GM21528 (cell line): Measurements from ENCODE around the gene DENND1A.

ENCODE experiments used
- ATAC-seq: cut with Tn5 transposase; IDR thresholded peaks from one replicate; pipeline ENCODE4 v1.9.1; 2021; ENCODE audit warnings: mild to moderate bottlenecking, moderate library complexity; ENCODE audit not compliant: unreplicated experiment, low FRiP score

Gene DENND1A

DNA sequence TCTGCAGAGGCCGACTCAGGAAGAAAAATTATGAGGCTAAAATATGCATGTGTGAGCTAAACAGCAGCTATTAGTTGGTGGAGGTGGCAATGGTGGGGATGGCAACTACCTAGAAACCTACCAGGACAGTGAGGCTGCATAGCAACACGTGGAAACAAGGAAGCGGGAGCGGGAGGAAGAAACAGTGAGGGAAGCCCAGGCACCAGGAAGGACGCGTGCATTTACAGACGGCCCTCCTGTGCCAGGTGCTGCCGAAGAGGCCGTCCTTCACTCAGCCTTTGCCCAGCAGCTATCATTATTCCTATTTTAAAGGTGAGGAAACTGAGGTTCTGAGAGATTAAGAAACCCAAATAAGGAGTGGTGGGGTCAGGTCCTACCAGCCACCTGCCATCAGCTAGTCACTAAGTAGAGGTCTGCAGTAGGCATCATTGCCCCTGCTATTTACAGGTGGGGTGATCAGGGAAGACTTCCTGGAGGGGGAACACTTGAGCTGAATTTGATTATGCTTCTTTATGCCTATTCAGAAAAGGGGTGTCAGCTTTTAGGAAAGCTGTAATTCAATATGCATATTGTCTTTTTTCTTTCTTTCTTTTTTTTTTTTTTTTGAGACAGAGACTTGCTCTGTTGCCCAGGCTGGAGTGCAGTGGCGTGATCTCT is 448.6 kb downstream of the DENND1A start:
- ATAC-seq, result no peak

DNA sequence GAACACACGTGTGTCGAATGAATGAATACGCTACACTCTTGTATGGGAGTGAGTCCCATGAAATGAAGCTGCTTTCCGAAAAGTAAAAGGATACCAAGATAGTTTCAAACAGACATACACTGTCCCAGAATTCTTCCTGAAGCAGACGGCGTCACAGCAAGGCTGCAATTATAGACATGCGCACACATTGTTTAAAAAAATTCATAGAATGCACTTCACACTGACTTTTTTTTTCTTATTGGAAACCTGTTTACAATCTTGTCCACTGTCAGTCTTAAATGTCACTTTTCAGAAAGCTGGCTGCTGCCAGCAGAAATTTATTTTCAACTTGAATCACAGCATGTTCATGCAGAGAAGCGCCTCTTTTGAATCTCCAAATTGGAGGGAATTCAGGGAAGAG is 449.1 kb downstream of the DENND1A start:
- no peak for ATAC-seq

DNA sequence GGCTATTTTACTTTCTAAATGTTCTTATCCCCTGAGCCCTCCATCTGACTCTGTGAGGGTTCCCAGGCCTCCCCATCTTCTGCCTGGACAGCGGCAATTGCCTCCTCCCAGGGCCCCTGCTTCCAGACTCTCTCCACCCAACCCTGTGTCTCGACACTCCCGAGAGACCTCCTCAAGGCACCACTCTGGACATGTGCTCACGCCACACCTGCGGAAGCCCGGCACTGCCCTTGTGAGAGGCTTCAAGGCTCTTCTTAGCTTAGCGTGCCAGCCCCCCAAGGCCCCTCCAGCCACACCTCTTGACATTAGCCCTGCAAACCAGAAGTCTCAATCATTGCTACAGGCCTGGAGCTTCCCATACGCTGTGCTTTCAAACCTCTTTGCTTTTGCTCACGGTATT is 449.8 kb downstream of the DENND1A start:
- no peak for ATAC-seq

DNA sequence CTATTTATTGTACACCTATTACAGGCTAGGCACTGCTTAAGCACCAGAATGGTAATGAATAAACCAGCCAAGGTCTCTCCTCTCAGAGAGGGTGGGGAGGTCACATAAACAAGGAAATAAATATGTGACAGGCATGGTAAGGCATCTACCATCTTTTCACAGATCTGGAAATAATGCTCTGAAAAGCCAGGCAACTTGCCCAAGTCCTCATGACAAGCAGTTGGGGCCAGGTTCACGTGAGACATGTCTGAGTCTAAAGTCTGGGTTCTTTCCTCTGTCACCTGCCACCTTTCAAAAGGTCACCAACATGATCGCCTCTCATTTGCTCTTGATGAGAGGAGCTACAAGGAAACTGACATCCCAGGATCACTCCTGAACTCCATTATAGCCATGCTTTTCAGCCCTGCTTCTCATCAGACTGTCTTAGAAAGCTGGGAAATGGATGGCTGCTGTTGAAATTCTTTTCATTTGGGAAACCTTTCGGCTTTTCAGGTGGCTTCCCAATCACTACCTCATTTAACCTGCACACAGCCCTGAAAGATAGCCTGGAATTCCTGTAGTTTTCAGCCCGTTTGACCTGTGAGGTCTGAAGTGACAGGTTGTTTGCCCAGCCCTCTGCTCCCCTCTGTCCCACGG is 450.8 kb downstream of the DENND1A start:
- no peak for ATAC-seq

DNA sequence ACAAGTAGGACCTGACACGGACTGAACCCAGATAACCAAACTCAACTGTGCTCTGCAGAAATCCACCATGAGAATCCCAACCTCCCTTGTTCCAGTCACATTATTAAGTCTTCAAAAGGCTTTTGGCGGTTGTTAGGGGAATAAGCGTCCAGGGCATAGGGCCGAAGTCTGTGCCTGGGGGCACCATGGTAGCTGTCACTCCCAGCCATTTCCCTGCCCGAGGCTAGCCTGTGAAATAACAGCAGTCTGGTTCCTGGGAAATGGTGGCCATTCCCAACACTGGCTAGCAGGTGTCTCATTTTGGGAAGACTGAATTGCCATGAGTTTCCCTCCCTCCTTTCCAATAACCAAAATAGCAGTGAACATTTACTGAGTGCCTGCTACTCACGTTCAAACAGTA is 451.8 kb downstream of the DENND1A start:
- ATAC-seq, result no peak

DNA sequence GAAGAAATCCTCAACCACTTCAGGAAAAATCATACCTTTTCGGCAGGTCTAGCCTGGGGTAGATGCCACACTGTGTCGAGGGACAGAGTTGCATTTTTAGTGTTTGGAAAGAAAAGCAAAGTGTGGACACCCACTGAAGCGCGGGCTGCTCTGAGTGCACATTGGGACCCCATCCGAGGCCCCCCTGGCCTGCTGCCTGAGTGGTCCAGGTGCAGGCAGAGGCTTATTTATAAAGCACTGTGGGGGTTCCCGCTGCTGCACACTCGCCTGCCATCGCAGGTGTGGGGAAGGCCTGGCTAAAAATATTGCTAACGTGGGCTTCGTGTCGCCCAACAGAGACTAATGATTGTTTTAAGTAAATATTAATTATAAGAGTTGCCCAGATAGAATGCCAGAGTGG is 454.5 kb downstream of the DENND1A start:
- no peak for ATAC-seq

DNA sequence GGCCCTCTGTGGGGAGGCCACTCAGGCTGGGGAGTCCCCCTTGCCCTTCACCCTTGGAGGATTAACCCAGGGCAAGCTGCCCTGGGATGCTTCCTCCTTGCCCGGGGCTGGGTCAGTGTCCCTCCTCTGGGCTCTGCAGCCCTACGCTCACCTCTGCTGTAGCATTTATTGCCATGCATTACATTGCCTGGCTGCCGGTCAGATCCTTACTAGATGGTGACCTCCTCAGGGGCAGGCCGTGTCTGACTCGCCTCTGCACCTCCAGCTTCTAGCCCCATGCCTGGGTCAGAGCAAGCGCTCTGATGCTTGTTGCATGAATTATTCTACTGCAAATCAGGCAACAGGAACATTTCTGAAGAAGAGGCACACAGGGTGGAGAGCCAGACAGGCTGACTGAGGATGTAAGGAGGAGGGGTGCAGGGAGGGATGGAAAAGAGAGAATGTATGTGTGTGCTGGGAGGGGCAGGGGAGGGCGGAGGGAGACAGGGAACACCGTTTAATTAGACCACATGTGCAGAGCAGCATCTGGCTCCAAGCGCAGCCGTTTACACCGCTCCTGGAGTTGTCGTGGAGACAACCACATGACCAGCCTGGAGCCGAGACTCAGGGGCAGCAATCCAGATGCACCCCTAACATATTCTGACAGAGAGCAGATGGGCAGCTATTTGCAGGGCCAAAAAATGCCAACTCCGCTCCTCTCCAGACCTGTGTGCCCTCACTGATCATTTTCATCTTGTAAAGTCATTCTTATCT is 456.9 kb downstream of the DENND1A start:
- no peak for ATAC-seq

DNA sequence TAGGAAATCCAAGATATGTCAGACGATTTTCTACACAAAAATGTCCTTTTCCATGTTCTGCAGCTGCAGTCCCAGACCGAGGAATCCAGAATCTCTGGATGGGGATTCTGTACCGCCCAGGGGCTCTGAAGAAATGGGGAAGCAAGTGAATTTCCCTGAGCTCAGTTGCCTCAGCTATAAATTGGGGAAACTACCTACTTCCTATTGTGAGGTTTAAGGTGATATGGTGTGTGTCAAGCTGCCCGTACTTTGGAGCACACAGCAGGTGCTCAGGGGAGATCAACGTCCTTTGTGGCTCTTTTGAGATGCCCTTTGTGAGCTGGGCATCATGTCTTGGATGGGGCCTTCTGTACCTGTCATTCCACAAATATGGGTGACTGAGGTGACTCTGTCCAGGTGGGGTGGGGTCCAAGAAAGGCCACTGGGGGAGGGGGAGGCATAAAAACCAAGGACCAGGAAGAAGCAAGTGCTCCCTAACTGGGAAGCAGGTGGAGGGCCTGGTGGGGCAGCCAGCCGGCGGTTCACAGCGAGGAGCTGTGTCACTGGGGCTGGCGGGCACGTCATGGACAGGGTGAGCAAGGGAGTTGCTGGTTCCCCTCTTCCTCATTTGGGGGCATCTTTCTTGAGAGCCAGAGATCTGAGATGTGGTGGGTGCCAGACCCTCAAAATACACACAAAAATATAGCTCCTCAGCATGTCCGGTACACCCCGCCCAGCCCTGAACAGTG is 457.9 kb downstream of the DENND1A start:
- no peak for ATAC-seq

DNA sequence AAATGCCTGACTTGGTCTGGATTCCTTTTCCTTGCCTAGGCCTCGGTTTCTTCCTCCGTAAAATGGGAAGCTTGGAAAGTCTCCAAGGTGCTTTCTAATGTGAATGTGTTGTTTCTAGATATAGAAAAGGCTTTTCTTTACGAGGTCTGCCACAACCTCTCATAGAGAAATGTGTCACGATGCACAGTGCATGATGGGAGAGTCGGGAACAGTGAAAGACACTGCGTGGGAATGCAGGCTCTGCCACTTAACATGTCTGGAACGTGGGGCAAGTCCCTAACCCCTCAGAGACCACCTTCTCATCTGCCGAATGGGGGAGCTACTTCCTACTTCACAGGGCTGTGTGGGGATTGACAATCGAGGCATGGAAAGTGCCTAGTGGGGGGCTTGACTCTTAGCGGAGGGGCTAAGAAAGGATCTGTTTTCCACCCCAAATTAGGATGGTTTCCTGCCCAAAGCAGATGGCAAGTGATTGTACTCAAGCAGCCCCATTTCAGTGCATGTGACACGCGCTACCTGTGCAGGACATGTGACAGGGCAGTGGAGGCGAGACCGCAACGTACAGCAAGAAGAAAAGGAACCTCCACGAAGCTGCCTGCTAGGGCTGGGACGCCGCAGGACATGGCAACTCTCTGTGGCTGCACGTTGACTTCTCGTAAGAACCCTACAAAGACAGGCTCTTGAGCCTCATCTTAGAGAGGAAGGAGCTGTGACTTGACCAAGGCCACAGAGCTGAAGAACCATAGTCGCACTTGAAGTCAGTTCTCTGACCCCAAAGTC is 458.7 kb downstream of the DENND1A start:
- no peak for ATAC-seq

DNA sequence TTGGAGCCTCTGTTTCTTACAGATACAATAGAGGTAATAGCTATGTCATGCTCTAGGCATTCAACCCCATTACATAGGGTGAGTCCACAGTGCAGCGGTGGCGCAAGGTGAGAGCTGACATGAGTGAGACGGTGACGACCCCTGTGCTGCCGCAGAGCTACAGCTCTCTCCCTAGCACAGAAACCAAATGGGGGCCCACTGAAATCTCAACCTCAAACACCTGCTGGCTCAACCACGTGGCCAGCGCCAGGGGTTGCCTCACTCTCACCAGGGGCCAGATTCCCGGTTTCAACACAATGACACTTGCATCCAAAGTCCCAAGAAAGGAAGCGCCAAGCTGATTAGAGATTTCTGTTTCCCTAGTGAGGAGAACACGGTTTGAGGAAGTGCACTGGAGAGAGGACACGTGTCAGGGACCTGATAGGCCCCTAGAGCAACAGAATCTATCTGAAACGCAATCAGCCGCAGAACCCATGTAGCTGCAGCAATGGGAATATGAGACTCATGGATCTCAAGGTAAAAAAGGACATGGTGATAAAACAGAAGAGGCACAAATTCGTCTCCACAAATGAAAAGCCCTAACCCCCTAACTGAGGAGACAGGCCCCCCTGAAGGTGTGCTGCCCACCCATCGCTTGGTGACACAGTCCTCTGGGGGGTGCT is 459.7 kb downstream of the DENND1A start:
- ATAC-seq, result no peak

DNA sequence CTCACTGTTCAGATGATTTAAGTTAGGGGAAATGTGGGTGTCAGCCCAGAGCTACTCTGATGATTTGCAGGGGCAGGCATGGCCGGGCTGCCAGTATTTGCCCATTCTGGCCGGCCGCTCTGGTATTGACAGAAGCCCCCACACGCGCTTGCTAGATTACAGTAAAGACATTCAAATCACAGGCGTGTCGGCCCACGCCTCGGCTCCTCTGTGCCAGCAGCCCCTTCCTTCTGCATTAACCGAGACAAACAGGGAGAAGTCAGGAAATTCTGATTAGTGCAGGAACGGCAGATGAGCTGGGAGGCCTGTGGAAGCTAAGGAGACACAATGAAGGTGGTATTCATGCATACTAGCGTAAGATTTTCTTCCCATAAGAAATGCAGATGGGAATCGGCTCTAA is 460.6 kb downstream of the DENND1A start:
- ATAC-seq, result no peak

DNA sequence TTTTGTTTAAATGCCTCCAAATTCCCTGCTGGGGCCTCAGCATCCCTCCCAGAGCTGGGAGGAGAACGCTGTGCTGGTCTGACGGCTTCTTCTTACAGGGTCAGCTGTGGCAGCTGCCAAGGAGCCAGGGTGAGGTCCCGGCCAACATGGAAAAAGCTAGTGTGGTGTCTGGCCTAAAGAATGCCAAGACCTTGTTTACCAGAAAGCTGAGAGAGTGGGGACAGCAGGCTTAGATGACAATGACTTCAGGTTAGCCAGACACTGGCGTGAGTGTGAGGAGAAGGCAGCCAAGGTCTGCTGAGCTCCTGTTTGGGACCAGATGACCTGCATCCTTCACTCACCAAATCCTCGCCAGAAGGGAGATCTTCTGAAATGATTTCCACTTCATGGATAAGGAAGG is 461.4 kb downstream of the DENND1A start:
- no peak for ATAC-seq

DNA sequence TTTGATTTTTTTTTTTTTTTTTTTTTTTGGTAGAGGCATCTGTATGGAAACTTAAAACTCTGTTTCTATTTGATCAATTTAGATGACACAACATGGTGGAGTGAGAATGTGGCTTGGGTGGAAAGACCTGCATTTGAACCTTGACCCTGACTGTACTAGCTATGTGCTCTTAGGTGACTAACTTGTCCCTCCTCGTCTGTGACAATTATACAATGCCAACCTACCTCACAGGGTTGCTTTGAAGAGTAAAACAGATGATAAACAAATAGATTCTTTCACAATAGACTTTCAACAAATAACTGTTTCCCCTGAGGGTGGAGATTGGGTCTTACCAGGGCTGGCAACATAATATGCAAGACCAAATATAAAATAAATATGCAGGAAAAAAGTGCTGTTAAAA is 464.6 kb downstream of the DENND1A start:
- ATAC-seq, result no peak

DNA sequence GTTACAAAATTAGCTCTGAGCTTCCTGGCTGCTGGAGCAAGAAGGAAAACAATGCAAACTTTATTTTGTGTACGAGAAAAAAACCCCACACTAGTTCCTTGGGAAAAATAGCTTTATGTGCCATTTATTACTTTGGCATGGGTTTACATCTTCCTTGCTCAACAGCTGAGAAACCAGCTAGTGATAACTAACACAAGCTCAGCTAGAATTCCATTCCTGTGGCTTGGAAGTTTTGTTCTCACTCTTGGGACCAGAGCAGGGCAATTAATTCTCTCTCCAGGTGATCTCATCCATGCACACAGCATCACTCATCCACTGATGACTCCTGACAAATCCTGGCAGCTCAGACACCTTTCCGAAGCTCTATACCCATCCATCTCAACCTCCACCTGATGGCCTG is 469.8 kb downstream of the DENND1A start:
- no peak for ATAC-seq

DNA sequence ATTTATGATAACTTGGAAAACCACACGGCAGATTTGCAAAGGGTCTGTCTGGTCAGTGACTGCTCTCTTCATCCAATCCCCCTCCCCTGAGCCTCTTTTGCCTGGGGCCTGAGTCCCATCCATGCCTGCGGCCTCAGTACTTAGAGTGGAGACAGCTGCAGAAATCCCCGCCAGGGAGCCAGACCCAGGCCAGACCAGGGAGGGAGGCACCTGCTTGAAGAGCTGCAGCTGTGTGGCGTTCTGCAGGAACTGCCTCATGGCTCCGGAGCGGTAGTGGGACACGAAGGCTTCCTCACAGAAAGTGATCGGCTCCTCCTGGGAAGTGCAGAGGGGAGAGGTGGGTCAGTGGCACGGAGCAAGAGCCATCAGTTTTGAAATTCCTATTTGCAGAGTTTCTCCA is 472.3 kb downstream of the DENND1A start:
- no peak for ATAC-seq

DNA sequence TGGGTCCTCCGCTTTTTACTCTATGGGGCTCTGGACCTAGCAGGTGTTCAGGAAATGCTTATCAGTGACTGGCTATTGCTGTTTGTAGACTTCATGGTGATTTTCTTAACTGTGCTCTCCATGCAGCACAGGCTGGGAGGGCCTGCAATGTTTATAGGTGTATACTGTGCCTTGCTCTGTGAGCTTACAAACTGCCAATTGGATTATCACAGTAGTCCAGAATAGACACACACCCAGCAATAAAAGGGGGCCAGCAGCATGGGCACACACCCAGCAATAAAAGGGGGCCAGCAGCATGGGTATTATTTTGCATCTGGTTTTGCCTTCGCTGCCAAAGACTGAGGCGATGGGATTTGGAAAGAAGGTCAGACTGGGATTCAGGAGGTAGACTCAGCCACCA is 473.9 kb downstream of the DENND1A start:
- no peak for ATAC-seq

DNA sequence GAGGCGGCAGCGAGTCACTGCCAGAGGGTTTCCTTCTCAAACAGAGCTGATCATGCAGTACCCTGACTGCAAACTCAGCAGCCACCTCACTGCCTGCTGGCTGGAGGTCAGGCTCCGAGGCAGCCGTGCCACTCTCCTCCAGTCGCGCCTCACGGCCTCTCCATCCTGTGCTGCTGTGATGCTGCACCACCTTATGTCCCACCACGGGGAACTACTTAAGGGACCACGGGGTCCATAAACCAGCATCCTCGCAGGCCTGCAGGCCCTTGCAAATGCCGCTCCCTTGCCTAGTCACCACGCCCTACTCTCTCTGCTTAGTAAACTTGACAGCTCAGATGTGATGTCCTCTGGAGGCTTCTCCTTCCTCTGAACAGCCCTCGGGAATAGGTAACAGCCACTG is 474.7 kb downstream of the DENND1A start:
- ATAC-seq, result no peak

DNA sequence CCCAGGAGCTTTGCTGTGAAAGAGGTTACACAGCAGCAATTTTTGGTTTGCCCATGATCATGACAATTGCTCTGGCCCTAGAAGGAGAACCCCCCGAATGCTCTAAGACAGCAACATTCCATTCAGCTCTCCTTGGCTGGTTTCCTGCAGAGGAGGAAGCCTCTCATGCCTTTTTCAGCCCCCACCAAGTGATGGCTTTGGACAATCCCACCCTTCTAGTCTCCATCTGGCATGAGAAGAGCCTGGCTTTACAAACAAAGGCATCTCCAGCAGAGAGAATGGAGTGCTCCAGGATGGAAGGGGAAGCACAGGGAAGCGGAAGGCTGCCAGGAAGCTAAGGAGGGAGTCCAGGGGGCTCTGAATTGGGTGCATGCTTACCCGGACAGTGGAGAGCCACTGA is 475.6 kb downstream of the DENND1A start:
- no peak for ATAC-seq

DNA sequence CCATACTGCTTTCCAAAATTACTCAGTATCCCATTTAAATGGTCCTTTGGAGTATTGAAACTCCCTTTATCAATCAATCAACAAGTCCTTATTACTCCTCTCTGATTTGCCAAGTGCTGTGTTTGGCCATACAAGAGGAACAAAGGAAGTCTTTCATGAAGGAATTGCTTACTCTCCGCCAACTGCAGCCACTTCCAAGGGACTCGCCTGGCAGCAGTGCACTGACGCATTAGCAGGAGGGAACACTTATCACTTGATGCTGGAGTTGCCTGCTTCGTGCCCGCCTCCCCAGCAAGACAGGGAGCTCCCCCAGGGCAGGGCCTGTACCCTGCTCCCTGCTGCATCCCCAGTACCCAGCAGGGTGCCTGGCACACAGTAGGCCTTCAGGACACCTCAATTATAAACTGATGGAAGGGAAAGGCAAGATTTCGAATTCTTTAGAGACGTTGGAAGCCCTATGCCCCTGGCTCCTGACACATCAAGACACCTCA is 476.1 kb downstream of the DENND1A start:
- ATAC-seq, result no peak
